ENCODE data around the gene TOP3A.

DNA sequence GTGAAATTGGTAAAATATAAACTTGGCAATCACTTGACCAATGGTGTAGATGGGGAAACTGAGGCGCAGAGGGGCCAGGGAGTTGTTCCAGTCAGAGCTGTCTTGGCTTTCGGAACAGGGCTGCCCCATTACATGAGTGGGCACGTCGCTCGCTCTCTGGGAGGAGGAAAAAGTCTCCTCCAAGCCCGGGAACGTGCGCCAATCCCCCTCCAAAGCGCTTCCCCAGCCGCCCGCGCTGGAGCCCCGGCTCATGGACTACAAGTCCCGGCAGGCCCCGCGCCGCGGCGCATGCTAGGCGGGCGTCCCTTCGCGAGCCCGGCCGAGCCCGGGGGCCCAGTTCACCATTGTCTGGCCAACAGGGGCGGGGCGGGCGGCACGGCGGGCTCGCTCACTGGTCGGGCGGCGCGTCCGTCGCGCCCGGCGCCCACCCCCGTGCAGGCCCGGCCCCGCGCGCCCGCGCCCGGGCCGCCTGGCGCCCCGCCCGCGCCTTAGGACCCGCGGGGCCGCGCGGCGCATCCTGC, 89.6 kb downstream of the TOP3A start, which contains the start of gene LLGL1:
- TF ChIP-seq KDM5A (IDR thresholded peaks at IDR 0.05; ENCODE audit: borderline replicate concordance, low read length) (no peak), ARNT (IDR thresholded peaks at IDR 0.05) (no peak), FOSL1 (CRISPR knock-in tag; IDR thresholded peaks at IDR 0.05; ENCODE audit: borderline replicate concordance) (no peak)

All from HepG2 (cell line).